Activated T-cell treated with anti-CD3 and anti-CD28 coated beads, Interleukin-2, amount 50 U/mL, for 24 hours (primary cell): ENCODE measurements around the gene HRNR.
"Not testable (repeated sequence)": the region's sequence is repeated elsewhere in the genome, so short reads cannot be mapped to it uniquely, and the experiment has no call there.

Source experiments
- DNase-seq: peaks from one replicate; pipeline ENCODE4 v3.0.0-alpha.2; 2020
- H3K27ac Mint-ChIP-seq: 2 replicates; pipeline ENCODE4 v1.8.0; 2020; ENCODE audit warnings: mild to moderate bottlenecking, mixed read lengths
- H3K27me3 Mint-ChIP-seq: 2 replicates; pipeline ENCODE4 v1.8.0; 2020; ENCODE audit warnings: mixed read lengths
- H3K36me3 Mint-ChIP-seq: 2 replicates; pipeline ENCODE4 v1.8.0; 2020; ENCODE audit warnings: low read depth, mixed read lengths
- H3K4me1 Mint-ChIP-seq: 2 replicates; pipeline ENCODE4 v1.8.0; 2020; ENCODE audit warnings: low read depth, mixed read lengths
- H3K4me3 Mint-ChIP-seq: 2 replicates; pipeline ENCODE4 v1.8.0; 2020; ENCODE audit warnings: mild to moderate bottlenecking, moderate library complexity, mixed read lengths
- H3K9me3 Mint-ChIP-seq: 2 replicates; pipeline ENCODE4 v1.8.0; 2020; ENCODE audit warnings: mixed read lengths

Gene HRNR

GRCh38 chr1:152214911-152215310 is 9.1 kb downstream of the HRNR start:
- H3K27me3 Mint-ChIP-seq, H3K27ac Mint-ChIP-seq, H3K4me1 Mint-ChIP-seq, H3K4me3 Mint-ChIP-seq, H3K36me3 Mint-ChIP-seq, H3K9me3 Mint-ChIP-seq, DNase-seq: not testable (repeated sequence)

- Mint-ChIP-seq H3K36me3 (no peaks in the 10 kb centered on the region), H3K4me1 (no peaks in the 10 kb centered on the region), H3K9me3 (no peaks in the 10 kb centered on the region), H3K27me3 (peaks cover 7% of the 10 kb centered on the region), H3K4me3 (no peak overlapping the region), H3K27ac (no peak overlapping the region)
- DNase-seq, result no peak
Observed at GRCh38 chr1:152198982-152199381, 25.0 kb downstream of the HRNR start.

DNA sequence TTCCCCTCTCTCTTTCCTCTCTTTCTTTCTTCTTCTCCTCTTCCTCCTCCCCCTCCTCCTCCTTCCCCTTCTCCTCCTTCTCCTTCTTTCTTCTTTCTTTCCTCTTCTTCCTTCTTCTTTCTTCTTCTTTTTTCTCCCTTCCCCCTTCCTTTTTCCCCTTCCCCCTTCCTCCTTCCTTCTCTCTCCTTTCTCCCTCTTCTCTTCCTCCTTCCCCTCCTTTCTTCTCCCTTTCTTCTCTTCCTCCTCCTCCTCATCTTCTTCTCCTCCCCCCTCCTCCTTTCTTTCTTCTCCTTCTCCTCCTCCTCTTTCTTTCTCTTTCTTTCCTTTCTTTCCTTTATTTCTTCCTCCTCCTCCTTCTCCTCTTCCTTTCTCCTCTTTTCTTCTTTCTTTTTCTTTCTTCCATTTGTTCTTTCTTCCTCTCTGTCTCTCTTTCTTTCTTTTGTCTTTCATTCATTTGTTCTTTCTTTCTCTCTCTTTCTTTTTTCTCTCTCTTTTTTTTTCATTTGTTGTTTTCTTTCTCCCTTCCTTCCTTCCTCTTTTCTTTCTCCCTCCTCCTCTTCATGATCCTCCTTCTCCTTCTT is 26.5 kb downstream of the HRNR start:
- H3K27ac Mint-ChIP-seq, result no peak overlapping the region

GRCh38 chr1:152191711-152192110 is 32.3 kb downstream of the HRNR start:
- no peaks in the 10 kb centered on the region for H3K9me3 Mint-ChIP-seq
- H3K4me3 Mint-ChIP-seq, result no peak overlapping the region
- no peak overlapping the region for H3K27ac Mint-ChIP-seq
- DNase-seq, result no peak
- no peaks in the 10 kb centered on the region for H3K36me3 Mint-ChIP-seq
- peaks cover 13% of the 10 kb centered on the region for H3K4me1 Mint-ChIP-seq
- H3K27me3 Mint-ChIP-seq, result no peaks in the 10 kb centered on the region

More for the DNA sequence above, 26.5 kb downstream of the HRNR start:
- H3K4me3 Mint-ChIP-seq, result no peak overlapping the region
- no peaks in the 10 kb centered on the region for H3K4me1 Mint-ChIP-seq
- no peaks in the 10 kb centered on the region for H3K36me3 Mint-ChIP-seq
- H3K9me3 Mint-ChIP-seq, result no peaks in the 10 kb centered on the region
- DNase-seq, result no peak
- peaks cover 7% of the 10 kb centered on the region for H3K27me3 Mint-ChIP-seq

DNA sequence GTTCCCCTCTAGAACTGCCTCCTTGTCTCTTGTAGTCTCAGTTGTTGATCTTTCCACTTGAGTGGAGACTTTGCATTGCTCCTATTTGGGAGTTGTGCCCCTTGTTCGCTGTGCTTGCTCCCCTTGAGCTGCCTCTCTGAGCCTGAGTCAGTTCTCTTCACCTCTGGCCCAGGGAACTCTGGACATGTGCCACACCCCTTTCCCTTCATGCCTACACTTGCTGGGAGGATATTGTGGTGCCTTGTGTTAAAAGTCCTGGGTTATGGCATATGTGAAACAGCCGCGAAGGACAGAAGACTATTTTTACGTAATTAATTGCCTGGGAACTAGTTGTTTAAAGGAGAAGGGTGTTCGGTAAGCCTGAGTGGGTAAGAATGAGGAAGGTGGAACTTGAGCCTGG is 32.7 kb downstream of the HRNR start:
- Mint-ChIP-seq H3K27me3 (no peaks in the 10 kb centered on the region), H3K27ac (no peak overlapping the region), H3K36me3 (no peaks in the 10 kb centered on the region), H3K9me3 (no peaks in the 10 kb centered on the region), H3K4me1 (peaks cover 13% of the 10 kb centered on the region), H3K4me3 (no peak overlapping the region)
- no peak for DNase-seq

GRCh38 chr1:152190589-152190988 is 33.4 kb downstream of the HRNR start:
- H3K27me3 Mint-ChIP-seq, result no peaks in the 10 kb centered on the region
- H3K36me3 Mint-ChIP-seq, result no peaks in the 10 kb centered on the region
- no peak overlapping the region for H3K4me3 Mint-ChIP-seq
- H3K4me1 Mint-ChIP-seq, result peaks cover 13% of the 10 kb centered on the region
- no peak for DNase-seq
- no peaks in the 10 kb centered on the region for H3K9me3 Mint-ChIP-seq
- H3K27ac Mint-ChIP-seq, result no peak overlapping the region

DNA sequence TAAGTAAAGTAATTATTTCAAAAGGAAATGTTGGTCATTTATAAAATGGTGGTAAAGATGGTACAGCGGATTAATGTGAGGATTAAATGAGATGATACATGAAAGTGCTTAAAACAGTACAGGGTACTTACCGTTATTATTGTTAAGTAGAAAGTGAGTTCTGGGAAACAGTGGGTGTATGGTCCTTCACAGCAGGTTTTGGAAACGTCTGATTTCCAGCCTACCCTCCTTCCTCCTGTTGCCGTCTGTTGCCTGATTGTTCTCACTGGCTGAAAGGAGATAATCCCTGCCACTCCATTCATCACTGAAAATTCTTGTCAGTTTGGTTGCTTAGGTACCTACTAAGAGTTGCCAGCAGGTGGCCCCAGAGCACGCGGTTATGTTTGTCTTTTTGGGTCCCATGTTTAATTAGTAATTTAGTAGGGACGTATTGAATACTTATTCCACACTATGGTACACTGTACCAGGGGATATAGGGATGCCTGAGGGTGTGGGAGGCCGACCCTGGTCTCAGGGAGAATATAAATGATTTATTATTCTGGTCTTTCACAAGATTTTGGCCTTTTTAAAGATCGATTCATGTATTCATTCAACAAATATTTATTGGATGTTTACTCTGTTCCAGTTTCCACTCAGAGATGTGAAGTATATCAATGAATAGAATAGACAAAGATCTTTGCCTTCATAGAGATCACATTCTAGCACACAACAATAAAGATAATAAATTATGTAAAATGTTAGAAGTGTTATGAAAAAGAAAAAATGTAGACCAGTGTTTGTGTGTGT is 34.1 kb downstream of the HRNR start:
- peak overlapping the region; percentile 75 for H3K4me3 Mint-ChIP-seq
- H3K27ac Mint-ChIP-seq, result peak overlapping the region; percentile 79
- DNase-seq, result peak; percentile 79
- no peaks in the 10 kb centered on the region for H3K9me3 Mint-ChIP-seq
- peaks cover 19% of the 10 kb centered on the region for H3K4me1 Mint-ChIP-seq
- H3K27me3 Mint-ChIP-seq, result peaks cover 7% of the 10 kb centered on the region
- H3K36me3 Mint-ChIP-seq, result no peaks in the 10 kb centered on the region

GRCh38 chr1:152188673-152189591 is 35.1 kb downstream of the HRNR start:
- Mint-ChIP-seq H3K4me1 (peaks cover 19% of the 10 kb centered on the region), H3K36me3 (no peaks in the 10 kb centered on the region), H3K27me3 (peaks cover 12% of the 10 kb centered on the region), H3K27ac (peak overlapping the region; percentile 79), H3K4me3 (peak overlapping the region; percentile 75), H3K9me3 (no peaks in the 10 kb centered on the region)
- peak; percentile 87 for DNase-seq

- H3K27me3 Mint-ChIP-seq, result peaks cover 17% of the 10 kb centered on the region
- no peaks in the 10 kb centered on the region for H3K36me3 Mint-ChIP-seq
Observed at GRCh38 chr1:152186556-152187285, 37.3 kb downstream of the HRNR start.

DNA sequence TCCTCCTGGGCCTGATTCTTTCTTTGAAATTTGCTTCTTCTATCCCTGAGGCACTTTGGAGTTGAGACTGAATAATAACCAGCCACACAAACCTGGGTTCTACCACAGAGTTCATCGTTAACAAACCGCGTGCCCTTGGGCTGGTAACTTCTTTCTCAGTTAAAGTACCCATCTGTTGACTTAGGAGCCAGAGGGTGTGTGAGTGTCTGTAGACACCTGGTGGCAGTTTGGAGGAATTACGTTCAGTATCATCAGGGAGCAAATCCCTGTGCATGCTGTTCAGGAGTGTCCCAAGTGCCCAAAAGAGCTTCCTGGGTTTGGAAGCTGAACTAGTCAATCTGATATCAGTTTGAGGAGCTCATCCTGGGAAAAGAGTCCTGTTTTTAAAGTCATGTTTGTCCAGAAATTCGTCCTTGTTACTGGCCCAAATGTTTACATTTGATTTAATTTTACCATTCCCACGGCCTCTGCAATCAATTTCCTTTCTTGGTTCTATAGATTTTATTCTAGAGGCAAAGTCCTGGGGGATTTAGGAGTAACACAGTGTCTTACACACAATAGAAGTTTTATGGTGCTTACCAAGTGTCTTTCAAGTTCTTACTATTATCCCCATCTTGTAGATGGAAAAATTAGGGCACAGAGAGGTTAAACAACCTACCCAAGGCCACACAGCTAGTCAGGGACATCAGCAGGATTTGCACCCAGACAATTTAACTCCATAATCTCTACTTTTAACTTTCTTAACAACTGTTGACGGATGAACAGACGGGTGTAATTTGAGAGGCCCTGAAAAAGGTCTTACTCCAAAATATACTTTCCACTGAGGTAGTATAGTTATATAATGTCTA is 38.2 kb downstream of the HRNR start:
- Mint-ChIP-seq H3K4me3 (no peak overlapping the region), H3K27ac (no peak overlapping the region), H3K9me3 (no peaks in the 10 kb centered on the region), H3K36me3 (no peaks in the 10 kb centered on the region), H3K27me3 (peaks cover 17% of the 10 kb centered on the region), H3K4me1 (peaks cover 24% of the 10 kb centered on the region)
- peak; percentile 39 for DNase-seq

More at GRCh38 chr1:152186556-152187285, 37.3 kb downstream of the HRNR start:
- H3K4me3 Mint-ChIP-seq, result no peak overlapping the region
- no peak overlapping the region for H3K27ac Mint-ChIP-seq
- peaks cover 24% of the 10 kb centered on the region for H3K4me1 Mint-ChIP-seq
- no peaks in the 10 kb centered on the region for H3K9me3 Mint-ChIP-seq
- DNase-seq, result no peak

DNA sequence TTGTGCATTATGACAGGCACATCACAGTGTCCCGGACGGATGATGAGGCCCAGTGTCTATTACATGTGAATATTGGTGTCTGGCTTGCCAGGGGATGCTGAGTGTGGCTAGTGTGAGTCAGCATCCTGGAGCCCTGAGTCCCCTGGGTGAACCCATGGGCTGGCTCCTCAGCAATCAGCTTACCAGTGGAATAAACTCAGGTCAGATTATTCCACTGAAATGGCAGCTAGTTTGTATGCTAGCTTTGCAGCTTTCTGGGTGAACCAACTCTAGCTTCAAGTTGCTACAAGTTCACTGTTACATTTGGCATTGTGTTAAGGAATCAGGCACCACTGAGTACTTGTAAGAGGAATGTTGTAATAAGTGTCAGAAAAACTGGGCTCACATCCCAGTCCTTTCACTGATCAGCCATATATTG is 41.0 kb downstream of the HRNR start:
- peaks cover 11% of the 10 kb centered on the region for H3K4me1 Mint-ChIP-seq
- no peaks in the 10 kb centered on the region for H3K9me3 Mint-ChIP-seq
- H3K27ac Mint-ChIP-seq, result no peak overlapping the region
- H3K36me3 Mint-ChIP-seq, result no peaks in the 10 kb centered on the region
- no peak overlapping the region for H3K4me3 Mint-ChIP-seq
- DNase-seq, result no peak
- H3K27me3 Mint-ChIP-seq, result peaks cover 17% of the 10 kb centered on the region

GRCh38 chr1:152182431-152182830 is 41.6 kb downstream of the HRNR start:
- H3K9me3 Mint-ChIP-seq, result no peaks in the 10 kb centered on the region
- H3K36me3 Mint-ChIP-seq, result no peaks in the 10 kb centered on the region
- DNase-seq, result no peak
- H3K27me3 Mint-ChIP-seq, result peaks cover 19% of the 10 kb centered on the region
- H3K4me3 Mint-ChIP-seq, result no peak overlapping the region
- H3K4me1 Mint-ChIP-seq, result peaks cover 11% of the 10 kb centered on the region
- H3K27ac Mint-ChIP-seq, result no peak overlapping the region

DNA sequence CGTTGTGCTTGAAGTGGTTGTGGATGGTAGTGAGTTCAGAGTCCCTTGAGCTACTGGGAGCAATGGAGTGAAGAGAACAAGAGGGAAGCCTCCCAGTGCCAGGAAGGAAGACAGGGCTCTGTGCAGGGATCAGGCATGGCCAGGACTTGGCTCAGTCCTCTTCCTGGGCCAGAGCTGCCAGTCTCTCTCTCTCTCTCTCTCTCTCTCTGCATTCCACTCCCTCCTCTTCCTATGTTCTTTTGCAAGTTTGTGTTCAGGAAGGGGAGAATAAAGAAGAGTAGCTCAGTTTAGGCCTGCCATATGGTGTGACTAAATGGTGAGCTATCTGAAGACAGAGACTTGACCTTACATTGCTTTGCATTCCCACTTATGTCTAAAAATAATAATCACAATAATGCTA is 44.4 kb downstream of the HRNR start:
- H3K27me3 Mint-ChIP-seq, result peaks cover 22% of the 10 kb centered on the region
- H3K27ac Mint-ChIP-seq, result no peak overlapping the region
- H3K4me3 Mint-ChIP-seq, result no peak overlapping the region
- H3K4me1 Mint-ChIP-seq, result peaks cover 5% of the 10 kb centered on the region
- H3K9me3 Mint-ChIP-seq, result no peaks in the 10 kb centered on the region
- H3K36me3 Mint-ChIP-seq, result no peaks in the 10 kb centered on the region
- DNase-seq, result no peak
